GM19468 (cell line): ENCODE measurements around the gene ZDHHC21.
"Not testable (repeated sequence)": the region's sequence is repeated elsewhere in the genome, so short reads cannot be mapped to it uniquely, and the experiment has no call there.

Experiments used
- ATAC-seq: cut with Tn5 transposase; IDR thresholded peaks from one replicate; pipeline ENCODE4 v1.9.1; 2021; ENCODE audit warnings: mild to moderate bottlenecking, moderate library complexity, moderate number of reproducible peaks; ENCODE audit not compliant: unreplicated experiment; ENCODE audit errors: extremely low read depth

Gene ZDHHC21

DNA sequence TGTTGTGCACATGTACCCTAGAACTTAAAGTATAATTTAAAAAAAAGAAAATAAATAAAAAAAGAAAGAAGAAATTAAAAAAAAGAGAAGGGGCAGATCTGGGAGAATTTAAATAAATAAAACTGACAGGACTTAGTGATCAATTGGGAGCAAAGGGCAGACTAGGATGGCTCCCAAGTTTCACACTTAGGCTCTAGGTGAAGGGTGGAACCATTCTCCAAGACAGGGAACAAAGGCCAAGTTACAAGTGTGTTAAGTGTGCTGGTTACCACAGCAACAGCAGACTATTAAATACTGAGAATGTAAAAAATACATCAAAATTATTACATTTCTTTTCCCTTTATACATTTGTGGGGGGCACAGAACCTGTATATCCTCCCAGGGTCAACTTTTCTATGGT, 7.1 kb downstream of the ZDHHC21 start:
- no peak for ATAC-seq

DNA sequence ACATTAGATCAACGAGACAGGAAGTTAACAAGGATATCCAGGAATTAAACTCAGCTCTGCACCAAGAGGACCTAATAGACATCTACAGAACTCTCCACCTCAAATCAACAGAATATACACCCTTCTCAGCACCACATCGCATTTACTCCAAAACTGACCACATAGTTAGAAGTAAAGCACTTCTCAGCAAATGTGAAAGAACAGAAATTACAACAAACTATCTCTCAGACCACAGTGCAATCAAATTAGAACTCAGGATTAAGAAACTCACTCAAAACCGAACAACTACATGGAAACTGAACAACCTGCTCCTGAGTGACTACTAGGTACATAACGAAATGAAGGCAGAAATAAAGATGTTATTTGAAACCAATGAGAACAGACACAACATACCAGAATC, 10.6 kb downstream of the ZDHHC21 start:
- not testable (repeated sequence) for ATAC-seq

DNA sequence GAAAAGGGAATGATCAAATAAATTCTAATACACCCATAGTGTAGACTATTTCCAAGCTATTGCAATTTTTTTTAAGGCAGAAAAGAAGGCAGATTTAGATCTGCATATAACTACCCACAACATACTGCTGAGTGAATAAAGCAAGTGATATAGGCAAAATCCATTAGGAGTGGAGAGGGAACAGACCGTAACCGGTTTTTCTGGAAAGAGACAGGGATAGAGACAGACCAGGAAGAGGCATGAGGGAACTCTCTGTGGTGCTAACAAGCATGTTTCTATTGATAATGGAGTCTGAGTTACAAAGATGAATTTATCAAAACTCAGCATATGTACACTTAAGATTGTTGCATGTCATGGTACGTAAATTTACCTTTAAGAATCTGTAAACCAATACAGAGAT, 14.5 kb downstream of the ZDHHC21 start:
- ATAC-seq: no peak

DNA sequence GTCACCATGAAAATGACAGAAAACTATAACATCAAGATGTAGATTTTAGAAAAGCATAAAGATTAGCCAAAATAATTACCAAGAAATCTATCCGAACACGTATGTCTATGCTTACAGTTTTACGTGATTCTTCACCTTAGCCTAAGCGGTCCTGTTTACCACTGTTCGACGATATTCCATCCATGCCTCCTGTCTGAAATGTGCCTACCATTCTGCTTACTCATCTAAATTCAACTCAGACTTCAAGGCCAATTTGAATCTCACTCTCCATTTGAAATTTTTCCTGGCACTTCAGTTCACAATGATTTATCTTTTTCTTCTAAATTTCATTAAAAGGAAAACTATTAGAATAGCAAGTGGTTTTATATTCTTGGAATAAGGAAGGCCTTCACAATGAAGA, 15.4 kb downstream of the ZDHHC21 start:
- no peak for ATAC-seq

DNA sequence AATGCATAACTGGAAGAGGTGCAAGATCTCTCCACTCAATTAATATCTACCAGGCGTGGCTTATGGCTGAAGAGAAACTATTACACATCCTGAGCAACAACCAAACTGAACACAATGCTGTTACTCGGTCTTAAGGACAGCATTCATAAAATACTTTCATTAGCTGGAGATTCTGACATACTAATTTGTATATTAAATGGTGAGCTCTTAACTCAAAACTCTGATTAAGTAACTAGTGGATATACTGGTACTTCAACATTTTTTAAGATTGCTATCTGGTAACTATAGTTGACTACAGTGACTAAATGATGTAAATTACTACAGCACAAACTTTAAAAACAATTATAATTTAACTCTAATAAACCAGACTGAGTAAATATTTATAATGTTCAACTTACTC, 15.8 kb downstream of the ZDHHC21 start:
- ATAC-seq: no peak

DNA sequence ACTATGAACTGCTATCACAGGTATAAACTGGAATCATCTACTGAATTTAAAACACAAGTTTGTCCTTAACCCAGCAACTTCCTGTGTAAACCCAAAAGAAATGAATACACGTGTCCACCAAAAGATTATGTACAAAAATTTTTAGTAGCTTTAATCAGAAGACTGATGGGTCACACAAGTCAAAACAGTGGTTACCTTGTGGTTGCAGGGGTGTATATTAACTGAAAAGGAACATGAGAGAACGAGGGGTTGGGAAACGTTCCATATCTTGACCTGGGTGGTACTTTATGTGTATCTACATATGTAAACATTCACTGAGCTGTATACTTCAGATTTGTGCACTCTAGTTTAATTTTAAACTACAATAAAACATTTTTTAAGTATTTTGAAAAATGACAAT, 18.6 kb downstream of the ZDHHC21 start:
- ATAC-seq: no peak

DNA sequence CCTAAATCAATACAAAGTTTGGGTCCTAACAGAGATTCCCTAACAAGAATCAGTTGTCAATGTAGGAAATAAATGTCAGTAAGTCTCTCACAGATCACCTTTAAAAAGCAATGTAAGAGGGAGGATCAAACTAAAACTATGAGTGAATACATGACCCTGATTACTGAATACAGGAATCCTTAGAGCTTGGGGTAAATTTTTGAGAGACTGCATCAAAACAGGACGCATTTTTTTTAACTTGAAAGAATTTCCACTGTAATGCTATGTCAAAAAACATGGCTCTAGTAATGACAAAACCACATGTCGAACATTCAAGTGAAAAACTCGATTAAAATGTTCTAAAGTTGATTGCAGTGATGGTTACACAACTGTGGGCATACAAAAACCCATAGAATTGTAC, 21.9 kb downstream of the ZDHHC21 start:
- no peak for ATAC-seq

DNA sequence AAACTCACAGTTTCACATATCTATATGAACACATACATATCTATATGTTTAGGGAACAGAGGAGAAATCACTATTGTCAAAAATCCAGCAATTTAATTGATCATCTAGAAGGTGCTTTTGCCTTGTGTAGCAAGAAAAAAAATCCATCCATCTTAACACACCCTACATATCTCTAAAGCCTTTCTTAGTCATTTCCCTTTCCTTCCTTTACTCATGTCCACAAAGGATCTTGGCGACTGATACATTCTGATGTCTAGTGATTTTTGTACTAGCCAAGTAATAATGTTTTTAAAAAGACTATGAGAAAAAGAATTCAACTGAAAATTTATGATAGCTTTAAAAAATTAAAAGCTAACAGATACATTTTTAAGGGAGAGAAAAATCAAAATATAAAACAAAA, 22.5 kb downstream of the ZDHHC21 start:
- no peak for ATAC-seq

DNA sequence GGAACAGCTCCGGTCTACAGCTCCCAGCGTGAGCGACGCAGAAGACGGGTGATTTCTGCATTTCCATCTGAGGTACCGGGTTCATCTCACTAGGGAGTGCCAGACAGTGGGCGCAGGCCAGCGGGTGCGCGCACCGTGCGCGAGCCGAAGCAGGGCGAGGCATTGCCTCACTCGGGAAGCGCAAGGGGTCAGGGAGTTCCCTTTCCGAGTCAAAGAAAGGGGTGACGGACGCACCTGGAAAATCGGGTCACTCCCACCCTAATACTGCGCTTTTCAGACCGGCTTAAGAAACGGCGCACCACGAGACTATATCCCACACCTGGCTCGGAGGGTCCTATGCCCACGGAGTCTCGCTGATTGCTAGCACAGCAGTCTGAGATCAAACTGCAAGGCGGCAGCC, 29.2 kb downstream of the ZDHHC21 start:
- ATAC-seq: not testable (repeated sequence)

DNA sequence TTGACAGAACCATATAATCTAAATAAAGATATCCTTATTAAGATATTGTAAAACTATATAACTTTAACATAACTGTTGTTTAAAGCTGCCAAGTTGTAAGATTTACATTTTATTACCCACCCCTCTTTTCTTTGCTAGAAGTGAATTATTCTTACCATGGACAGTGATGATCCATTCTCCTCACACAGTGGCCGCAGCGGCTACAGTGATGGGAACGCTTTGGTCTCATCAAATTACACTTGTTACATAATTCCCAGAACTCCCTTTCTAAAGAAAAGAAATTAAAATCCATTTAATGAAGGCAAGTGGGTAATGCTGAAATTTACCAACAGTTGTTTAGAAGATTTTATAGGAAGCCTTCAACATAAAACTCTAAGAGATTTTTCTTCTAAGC, 31.2 kb downstream of the ZDHHC21 start:
- ATAC-seq: no peak

DNA sequence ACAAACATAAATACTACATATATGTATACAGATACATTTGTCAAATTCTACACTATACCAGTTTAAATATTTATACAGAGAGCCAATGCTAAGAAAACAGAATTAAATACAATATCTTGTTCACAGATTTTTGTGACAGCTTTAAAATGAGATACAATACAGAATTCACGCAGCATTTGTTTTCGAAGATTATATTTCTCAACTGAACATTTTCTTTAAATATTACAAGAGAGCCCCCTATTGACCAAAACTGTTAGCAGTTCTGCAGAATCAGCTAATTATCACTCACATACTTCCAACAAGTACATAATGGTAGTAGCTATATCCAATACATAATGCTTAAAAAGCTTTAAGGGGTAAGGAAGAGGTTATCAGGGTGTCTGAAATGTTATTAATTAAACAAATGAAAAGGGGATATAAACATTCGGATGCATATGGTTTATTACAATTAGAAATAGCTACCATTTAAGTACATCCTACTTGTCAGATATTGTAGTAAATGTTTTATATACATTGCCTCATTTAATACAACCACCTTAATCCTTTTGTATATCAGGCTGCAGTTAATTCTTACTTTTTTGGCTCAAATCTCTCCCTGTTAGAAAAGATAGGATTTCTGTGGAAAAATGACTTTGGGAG, 31.7 kb downstream of the ZDHHC21 start:
- no peak for ATAC-seq

DNA sequence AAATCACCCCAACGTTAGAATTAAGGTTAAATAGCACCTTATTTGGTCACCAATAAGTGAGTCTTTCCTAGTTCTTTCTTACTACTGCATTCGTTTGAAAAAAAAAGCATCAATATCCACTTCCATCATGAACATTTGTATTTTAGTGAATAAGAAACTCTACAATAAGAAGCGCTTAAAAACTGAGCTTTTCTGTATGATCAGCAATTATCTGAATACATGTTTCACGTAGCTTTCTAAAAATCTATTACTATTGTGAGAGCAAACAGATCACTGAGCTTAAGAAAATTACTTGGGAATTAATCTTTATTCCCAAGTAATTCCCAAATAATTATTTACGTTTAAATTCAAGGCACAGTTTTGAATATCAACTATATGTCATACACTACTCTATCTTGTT, 32.5 kb downstream of the ZDHHC21 start:
- ATAC-seq: no peak

DNA sequence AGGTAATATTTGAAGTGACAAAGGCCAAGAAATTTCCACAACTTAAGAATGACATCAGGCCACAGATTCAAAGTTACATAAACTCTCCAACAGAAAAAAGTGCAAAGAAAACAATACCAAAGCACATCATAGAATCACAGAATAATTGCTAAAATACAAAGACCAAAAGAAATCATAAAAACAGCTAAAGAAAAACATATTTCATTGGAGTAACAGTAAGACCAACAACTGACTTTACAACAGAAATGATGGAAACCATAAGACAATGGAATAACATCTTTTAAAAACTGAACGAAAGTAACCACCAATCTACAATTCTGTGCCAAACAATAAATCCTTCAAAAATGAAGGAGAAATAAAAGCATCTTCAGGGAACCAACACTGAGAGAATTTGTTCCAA, 38.3 kb downstream of the ZDHHC21 start:
- no peak for ATAC-seq

DNA sequence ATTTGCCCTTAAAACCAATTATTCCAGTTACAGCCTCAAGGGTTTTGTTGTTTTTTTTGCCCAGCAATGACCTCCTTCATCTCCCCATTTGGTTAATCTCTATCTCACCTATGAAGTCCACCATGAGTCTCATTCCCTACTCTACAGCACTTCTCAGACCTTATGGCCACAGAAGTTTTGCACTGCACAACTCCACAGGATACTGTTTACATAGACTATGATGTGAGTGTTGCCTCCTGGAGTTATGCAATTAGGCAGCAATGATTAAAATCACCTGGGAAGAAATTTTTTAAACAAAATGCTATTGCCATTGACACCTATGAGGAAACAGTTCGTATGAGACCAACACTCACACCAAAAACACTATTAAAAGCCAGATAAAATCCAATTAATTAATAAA, 39.7 kb downstream of the ZDHHC21 start:
- no peak for ATAC-seq

DNA sequence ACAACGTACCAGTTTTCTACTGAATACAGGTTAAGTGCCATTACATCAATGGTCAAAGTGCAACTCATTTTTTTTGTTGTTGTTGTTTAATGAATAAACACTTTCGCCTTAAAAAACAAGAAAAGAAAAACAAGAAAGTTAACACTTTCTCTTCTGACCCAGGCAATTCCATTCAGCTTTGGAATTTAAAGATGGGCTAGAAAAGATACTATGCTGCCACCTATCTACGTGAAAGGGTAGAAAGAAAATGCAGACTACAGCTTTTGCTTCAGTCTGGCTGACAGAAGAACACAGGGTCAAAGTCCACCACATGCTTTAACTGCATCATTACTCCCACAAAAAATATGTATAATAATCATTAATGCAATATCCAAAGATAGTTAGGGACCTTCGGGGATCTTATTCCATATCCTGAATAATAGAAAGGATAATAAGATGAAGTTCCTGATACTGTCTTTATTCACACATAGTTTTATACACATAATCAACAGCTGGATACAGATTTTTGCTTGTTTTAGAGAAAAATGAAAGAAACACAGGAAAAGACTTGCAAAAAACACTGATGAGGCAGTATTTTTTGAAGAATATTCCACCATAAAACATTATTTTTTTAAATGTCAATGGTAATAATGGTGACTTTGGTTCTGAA, 40.4 kb downstream of the ZDHHC21 start:
- ATAC-seq: no peak

DNA sequence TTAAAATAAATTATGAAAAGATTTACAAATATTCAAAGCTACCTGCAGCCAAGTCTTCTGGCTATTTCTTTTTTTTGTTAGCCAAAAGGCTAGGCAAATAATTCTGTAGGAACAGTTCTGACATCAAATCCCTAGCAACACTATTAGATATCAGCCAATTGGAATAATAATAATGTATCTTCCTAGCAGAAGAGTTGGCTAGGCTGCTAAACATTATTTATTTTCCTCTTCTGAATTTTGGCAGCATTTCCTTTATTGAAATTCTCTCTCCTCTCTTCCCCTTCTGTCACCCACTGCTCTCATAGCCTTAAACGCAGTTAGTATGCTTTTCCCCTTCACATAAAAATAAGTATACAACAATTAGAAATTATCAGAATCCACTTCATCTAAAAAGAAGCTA, 42.6 kb downstream of the ZDHHC21 start:
- no peak for ATAC-seq

DNA sequence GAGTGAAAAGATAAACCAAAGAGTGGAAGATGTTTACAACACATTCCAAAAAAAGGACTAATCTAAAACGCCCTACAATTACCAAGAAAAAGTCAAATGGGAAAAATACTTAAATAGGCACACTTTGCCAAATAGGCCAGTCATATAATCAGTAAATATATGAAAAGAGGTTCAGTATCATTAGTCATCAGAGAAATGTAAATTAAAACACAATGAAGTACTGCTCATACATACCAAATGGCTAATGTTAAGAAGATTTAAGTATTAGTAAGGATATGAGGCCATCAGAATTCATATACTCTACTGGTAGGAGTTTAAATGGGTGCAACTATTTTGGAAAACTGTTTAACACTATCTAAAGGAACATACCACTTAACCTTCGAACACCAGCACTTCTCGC, 47.6 kb downstream of the ZDHHC21 start:
- ATAC-seq: no peak

DNA sequence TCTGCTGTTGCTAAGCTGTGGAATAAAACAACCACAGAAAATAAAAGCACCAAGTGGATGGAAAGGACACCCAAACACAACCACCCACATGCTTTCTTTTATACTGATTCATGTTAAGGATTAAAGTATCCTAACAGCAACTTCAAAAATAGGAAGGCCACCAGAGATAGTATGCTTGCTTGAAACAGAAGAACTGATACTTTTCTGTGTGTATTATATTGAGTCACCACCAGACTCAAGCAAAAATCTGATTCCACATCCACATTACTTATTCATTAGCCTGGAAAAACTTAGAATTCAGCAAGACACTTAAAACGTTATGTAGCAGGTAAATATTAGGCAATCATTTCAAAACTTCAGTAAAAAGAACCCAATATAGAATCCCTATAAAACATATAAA, 52.3 kb downstream of the ZDHHC21 start:
- no peak for ATAC-seq

DNA sequence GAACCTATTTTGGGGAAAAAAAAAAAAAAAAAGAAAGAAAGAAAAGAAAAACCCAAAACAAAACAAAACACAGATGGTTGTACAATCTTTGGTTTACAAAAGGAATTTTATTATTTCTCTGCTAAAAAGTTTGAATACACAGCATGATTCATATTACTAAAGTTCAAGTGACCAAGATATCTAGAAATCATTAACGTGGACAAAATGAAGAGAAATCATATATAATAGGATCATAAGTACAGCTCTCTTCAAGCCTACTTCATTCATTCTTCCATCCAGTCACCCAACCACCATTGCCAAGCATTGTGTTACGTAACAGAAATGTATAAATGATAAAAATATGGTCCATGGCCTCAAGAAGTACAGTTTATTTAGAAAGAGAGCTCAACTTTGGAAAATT, 52.9 kb downstream of the ZDHHC21 start:
- no peak for ATAC-seq

DNA sequence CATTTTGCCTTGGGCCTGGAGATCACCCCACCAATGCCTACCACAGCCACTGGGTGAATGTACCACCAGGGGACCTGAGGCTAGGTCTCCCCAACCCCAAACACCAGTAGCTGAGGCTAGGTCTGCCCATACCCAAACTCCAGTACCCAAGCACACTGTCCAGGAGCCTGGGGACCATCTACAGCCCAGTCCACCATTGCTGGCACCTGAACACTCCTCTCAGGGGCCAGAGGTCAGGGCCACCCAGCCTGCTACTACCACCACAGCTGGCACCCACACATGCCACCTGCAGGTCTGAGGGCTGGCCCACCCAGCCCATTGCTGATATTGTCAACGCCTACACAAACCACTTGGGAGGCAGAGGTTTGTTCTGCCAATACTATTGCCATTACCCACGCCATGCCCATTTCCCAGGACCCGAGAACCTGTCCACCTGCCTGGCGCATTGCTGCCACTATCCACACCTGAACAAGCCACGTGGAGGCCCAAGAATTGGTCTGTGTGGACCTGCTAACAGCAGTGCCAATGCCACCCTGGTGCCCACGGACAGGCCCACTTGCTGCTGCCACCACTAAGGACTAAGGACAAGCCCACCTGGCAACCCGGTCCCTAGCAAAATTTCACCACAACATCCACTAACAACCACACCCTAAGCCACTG, 59.2 kb downstream of the ZDHHC21 start:
- ATAC-seq: no peak

DNA sequence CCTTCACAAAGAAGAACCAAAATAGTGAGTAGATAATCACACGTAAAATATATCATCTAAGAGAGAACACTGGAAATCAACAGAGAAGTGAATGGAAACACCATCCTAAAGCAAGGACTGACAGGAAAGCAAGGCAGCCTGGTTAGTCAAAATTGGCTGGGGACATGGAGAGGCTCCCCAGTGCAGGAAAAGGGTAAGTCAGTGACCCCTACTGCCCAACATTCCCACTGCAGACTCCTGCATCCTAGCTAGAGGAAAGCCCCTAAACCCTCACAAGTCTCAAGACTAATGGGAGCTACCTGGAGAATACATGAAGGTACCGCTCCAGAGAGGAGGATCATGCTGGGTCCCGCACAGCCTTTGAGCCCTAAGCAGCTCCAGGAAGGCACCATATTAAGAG, 60.1 kb downstream of the ZDHHC21 start:
- no peak for ATAC-seq

DNA sequence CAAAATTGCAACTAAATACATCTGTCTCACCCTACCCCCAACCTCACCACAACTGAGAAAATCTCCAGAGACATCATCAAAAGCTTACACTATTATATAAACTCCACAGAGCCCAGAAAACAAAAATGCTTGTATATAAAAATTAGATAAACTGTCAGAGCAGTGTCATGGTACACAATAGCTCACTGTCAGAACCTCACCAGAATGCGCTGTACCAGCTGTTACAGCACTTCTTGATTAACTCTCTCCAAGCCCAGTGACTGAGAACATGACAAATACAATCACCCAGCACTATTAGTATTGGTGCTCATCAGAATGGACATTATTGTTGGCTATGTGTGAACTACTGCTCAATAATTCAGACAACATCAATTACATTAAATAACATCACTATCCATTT, 65.7 kb downstream of the ZDHHC21 start:
- no peak for ATAC-seq
